ENCODE results near the gene ZNF425.

- TF ChIP-seq CTCF (conservative IDR thresholded peaks at IDR 0.05; ENCODE audit: low read depth in 2 of 2) (no peak), REST (IDR thresholded peaks at IDR 0.05; ENCODE audit: unreplicated experiment) (no peak), EZH2phosphoT487 (IDR thresholded peaks at IDR 0.05; ENCODE audit: unreplicated experiment) (no peak), EZH2 (IDR thresholded peaks at IDR 0.05; ENCODE audit: low read depth, unreplicated experiment) (no peak)
Measured at GRCh38 chr7:149171892-149172533, 45.9 kb upstream of the ZNF425 start.

Measured in GM23338 (cell line).